AG09309 (cell line): Measurements from ENCODE around the gene ADAMTS2.

Source experiments
- DNase-seq: peaks from one replicate; pipeline ENCODE4 v3.0.0-alpha.2; 2010; ENCODE audit warnings: low read depth
- H3K4me3 ChIP-seq: 2 replicates; pipeline ENCODE4 v1.5.1; 2011; ENCODE audit warnings: mild to moderate bottlenecking, low read depth, low read length, moderate library complexity; ENCODE audit not compliant: control insufficient read depth
- TF ChIP-seq, protein P1 (sequence below): IDR thresholded peaks from 2 replicates; pipeline ENCODE4 v1.5.1; 2011; ENCODE audit warnings: mild to moderate bottlenecking, low read depth, low read length, inconsistent platforms; ENCODE audit not compliant: insufficient read depth, control insufficient read depth; ENCODE audit errors: missing control alignments

ADAMTS2 gene

GRCh38 chr5:179154346-179154990, 190.8 kb downstream of the ADAMTS2 start:
- H3K4me3 ChIP-seq: no peak overlapping the region

DNA sequence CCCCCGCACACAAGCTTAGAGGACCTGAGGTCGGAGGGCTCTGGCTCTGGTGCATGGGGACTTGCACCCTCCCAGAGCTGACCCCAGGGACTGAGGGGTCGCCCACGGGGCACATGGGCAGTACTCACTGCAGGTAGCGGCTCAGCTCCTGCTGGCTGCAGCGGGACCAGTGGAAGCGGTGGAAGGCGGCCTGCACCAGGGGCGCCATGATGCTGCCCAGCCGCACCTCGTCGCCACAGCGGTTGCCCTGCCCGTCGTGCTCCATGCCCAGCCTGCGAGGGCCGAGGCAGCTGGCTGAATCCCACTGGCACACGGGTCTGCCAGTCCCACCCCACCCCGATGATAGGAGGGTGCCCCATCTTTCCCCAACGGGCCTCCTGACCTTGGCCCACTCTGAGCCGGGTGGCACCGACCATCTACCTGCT, 191.3 kb downstream of the ADAMTS2 start:
- TF ChIP-seq, protein P1, sequence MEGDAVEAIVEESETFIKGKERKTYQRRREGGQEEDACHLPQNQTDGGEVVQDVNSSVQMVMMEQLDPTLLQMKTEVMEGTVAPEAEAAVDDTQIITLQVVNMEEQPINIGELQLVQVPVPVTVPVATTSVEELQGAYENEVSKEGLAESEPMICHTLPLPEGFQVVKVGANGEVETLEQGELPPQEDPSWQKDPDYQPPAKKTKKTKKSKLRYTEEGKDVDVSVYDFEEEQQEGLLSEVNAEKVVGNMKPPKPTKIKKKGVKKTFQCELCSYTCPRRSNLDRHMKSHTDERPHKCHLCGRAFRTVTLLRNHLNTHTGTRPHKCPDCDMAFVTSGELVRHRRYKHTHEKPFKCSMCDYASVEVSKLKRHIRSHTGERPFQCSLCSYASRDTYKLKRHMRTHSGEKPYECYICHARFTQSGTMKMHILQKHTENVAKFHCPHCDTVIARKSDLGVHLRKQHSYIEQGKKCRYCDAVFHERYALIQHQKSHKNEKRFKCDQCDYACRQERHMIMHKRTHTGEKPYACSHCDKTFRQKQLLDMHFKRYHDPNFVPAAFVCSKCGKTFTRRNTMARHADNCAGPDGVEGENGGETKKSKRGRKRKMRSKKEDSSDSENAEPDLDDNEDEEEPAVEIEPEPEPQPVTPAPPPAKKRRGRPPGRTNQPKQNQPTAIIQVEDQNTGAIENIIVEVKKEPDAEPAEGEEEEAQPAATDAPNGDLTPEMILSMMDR: no peak
- DNase-seq: no peak
- no peak overlapping the region for H3K4me3 ChIP-seq

More at GRCh38 chr5:179154346-179154990, 190.8 kb downstream of the ADAMTS2 start:
- TF ChIP-seq, protein P1: no peak
- no peak for DNase-seq

DNA sequence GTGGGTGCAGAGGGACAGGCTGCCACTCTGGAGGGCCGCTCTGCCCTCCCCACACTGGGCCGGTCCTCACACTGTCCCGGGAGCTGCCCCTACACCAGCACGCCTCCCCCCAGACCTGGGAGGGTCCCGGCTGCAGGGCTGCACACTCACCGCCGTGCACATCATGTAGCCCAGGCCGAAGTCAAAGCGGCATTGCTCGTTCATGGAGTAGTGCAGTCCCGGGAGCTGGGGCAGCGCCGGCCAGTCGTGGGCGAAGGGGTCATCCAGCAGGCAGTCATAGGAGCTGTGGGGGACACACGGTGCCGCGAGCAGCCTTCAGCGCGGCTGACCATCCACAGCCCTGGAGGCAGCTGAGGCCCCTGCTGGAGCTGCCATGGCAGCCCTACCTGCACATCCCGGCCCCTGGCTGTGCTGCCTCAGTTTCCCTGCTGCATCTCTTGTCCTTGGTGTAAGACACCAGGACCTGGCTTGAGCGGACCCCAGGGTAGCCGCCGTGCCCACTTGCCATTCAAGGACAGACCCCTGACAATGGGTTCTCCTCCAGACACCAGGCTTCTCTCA, 191.8 kb downstream of the ADAMTS2 start:
- no peak overlapping the region for H3K4me3 ChIP-seq
- DNase-seq: no peak
- TF ChIP-seq, protein P1: no peak

DNA sequence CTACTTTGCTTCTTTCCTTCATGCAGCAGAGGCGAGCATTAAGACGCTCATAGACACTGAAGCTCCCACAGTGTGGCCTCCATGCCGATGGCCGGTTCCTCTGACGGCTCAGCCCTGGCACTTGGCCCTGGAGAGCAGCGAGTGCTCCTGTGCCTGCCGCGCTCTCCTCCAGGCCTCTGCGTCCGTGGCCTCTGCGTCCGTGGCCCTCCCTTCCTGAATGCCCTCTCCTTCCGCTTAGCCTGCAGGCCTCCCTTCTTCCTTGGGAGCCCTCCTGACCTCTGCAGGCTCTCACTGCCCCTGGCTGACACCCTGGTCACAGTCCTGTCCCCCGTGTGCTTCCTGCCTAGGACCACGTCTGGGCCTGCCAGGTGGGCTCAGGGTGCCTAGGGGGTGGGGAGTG, 192.3 kb downstream of the ADAMTS2 start:
- no peak for DNase-seq
- H3K4me3 ChIP-seq: no peak overlapping the region
- TF ChIP-seq, protein P1: no peak

DNA sequence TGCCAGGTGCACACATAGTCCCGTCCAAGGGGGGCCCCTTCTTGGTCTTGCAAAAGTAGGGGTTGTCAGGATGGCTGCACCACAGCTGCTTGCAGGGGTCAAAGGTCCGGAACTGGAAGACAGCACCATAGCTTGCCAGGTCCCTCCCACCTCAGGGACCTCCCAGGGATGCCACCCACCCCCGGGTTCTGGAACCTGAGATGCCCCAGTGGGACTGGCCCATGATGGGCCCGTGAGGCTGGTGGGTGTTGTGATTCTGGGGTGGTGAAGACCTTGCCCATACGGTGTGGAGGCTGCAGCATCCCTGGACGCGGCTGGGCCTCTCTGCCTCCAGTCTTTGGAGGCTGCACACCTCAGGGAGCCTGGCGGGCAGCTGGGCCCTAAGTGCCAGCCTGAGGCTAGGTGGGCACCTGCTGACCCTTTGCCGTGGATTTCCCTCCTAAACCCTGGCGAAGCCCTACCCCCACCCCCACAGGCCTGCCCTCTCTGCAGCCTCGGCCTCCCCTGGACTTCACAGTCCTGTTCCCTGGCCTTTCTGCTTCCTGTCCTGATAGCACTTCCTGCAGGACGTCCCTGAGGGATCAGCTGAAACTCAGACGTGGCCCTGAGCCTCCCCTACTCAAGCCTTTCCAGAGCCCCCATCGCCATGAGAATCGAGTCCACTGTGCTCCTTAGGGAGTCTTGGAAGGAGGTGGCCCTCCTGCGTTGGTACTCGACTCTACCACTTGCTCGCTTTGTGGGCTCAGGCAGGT, 192.9 kb downstream of the ADAMTS2 start:
- H3K4me3 ChIP-seq: no peak overlapping the region
- DNase-seq: no peak
- TF ChIP-seq, protein P1: no peak

DNA sequence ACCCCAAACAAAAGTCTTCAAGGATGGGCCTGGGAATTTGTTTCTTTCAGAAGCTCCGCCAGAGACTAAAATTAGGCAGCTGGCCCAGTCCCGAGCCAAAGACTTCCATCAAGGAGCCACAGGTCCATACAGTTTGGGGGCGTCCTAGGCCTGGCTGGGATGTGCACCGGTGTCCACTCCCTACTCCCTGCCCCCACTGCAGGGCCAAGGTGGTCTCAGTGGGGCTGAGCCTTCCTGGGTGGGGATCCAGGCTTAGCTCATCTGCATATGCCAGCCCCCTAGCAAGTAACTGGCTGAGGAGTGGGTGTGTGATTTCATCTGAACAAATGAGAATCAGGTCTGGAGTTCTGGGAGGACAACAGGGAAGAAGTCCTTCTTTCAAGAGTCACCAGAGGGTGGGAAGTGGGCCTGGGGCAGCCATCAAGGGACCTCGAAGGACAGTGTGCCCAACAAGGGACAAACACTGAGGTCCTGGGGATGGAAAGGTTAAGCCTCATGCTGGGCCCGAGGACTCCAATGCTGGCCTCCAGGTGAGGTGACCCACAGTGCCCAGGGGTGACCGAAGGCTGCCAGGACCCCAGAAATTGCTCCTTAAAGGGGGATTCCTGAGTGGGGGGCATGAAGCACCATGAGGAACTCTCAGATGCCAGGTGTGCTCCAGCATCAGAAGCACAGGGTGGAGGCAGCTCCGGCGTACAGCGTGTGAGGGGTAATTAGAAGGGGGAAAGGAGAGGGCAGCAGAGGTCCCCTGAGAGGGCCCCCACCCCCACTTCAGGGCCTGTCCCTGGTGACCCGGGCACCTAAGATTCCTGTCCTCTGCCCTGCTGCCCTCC, 193.8 kb downstream of the ADAMTS2 start:
- DNase-seq: no peak
- TF ChIP-seq, protein P1: no peak
- no peak overlapping the region for H3K4me3 ChIP-seq
